Lower lobe of right lung (tissue), 2 donors: Measurements from ENCODE around the gene KLHL25. TPM values are rescaled to one million over a fixed set of nuclear protein-coding genes. Genes with fewer than 3 reads are reported as not detected.

Source experiments
- ATAC-seq, 2 donors: fragments of 200-7000 bp; cut with Tn5 transposase; one replicate each; pipeline ENCODE4 v1.9.1; 2020 to 2022; ENCODE audit warnings: mild to moderate bottlenecking in 2 of 2, moderate library complexity in 2 of 2
- DNase-seq: peaks from one replicate; pipeline ENCODE4 v3.0.0-alpha.2; 2020
- H3K27ac ChIP-seq: fragments of 200-600 bp; one replicate; pipeline ENCODE4 v1.8.0; 2022
- H3K27me3 ChIP-seq: fragments of 200-600 bp; one replicate; pipeline ENCODE4 v1.8.0; 2022; ENCODE audit warnings: low read depth
- H3K36me3 ChIP-seq: fragments of 200-600 bp; one replicate; pipeline ENCODE4 v1.8.0; 2022; ENCODE audit warnings: mild to moderate bottlenecking
- H3K4me1 ChIP-seq: fragments of 200-600 bp; one replicate; pipeline ENCODE4 v1.8.0; 2022
- H3K4me3 ChIP-seq: fragments of 200-600 bp; one replicate; pipeline ENCODE4 v1.8.0; 2022; ENCODE audit warnings: mild to moderate bottlenecking
- H3K9me3 ChIP-seq: fragments of 200-600 bp; one replicate; pipeline ENCODE4 v1.8.0; 2022
- intact Hi-C: fragments of 100-400 bp; cut with DNase I; formaldehyde crosslinking; loops from one replicate; pipeline ENCODE4 v1.11.0; 2022
- total RNA-seq: library from RNA; stranded (reverse); fragmentation: NEBNext Ultra II Directional; extraction: Animal tissue kit (Norgen Biotek cat#: 25700); gene quantifications from one replicate; pipeline ENCODE4 v1.2.1, GENCODE V29; 2021
- TF ChIP-seq, protein P1 (sequence below): fragments of 200-600 bp; IDR thresholded peaks from one replicate; pipeline ENCODE4 v1.8.0; 2022; ENCODE audit warnings: antibody characterized with exemption, mild to moderate bottlenecking
- donor health status: DM: no; HTN: yes; CAD: no; lungs with severe emphysema.

KLHL25 gene
- total RNA-seq, 1 donor from 2014 or later: 3.0 TPM

DNA sequence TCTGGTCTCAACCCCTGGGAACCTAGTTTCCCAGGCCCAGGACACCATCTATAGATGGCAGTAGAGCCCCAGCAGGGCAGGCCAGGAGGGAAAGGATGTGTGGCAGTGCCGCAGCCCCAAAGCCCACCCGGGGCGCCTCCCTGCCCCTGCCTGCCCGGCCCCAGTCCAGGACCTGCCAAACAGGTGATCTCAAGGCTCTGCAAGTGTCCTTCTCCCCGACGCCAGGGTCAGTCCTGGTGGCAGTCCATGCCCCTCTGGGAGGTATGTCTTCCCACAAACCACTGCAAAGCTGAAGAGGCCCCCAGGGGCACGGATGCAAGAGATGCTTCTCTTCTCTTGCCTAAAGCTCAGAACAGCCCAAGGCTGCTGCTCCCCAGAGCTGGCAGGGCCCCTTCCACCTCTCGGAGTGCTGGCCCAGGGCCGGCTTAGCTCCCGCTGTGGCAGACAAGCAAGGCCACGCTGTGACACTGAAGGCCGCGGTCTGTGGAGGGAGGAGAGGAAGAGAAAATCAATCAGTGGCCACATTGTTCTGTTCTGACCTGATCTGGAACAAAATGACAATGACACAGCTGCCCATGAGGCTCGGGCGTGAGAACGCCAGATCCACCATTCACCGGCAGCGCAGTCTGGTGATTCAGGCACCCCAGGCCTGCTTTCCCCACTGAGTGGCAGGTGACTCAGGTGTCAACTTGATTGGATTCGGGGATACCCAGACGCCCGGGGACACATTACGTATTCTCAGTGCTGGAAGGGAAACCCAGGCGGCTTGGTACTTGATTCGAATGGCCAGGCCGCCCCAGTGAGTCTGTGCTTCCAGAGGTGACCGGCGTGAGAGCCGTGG lies 34.0 kb downstream of the KLHL25 start:
- Histone ChIP-seq H3K9me3 (no peaks in the 10 kb centered on the region), H3K4me3 (no peak overlapping the region), H3K4me1 (peaks cover 9% of the 10 kb centered on the region), H3K27ac (no peak overlapping the region), H3K36me3 (no peaks in the 10 kb centered on the region), H3K27me3 (no peaks in the 10 kb centered on the region)
- DNase-seq (no peak), ATAC-seq (no peak)
- intact Hi-C loops: no loop called here
- TF ChIP-seq, protein P1, sequence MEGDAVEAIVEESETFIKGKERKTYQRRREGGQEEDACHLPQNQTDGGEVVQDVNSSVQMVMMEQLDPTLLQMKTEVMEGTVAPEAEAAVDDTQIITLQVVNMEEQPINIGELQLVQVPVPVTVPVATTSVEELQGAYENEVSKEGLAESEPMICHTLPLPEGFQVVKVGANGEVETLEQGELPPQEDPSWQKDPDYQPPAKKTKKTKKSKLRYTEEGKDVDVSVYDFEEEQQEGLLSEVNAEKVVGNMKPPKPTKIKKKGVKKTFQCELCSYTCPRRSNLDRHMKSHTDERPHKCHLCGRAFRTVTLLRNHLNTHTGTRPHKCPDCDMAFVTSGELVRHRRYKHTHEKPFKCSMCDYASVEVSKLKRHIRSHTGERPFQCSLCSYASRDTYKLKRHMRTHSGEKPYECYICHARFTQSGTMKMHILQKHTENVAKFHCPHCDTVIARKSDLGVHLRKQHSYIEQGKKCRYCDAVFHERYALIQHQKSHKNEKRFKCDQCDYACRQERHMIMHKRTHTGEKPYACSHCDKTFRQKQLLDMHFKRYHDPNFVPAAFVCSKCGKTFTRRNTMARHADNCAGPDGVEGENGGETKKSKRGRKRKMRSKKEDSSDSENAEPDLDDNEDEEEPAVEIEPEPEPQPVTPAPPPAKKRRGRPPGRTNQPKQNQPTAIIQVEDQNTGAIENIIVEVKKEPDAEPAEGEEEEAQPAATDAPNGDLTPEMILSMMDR: no peak

GRCh38 chr15:85760049-85760448 lies 34.7 kb downstream of the KLHL25 start:
- ATAC-seq (no peak), DNase-seq (no peak)
- TF ChIP-seq, protein P1: no peak
- Histone ChIP-seq H3K27ac (no peak overlapping the region), H3K4me1 (peaks cover 9% of the 10 kb centered on the region), H3K4me3 (no peak overlapping the region), H3K27me3 (no peaks in the 10 kb centered on the region), H3K9me3 (no peaks in the 10 kb centered on the region), H3K36me3 (no peaks in the 10 kb centered on the region)
- intact Hi-C loops: no loop called here

GRCh38 chr15:85759376-85759775 lies 35.3 kb downstream of the KLHL25 start:
- no peaks in the 10 kb centered on the region for H3K36me3 ChIP-seq
- ATAC-seq: no peak
- H3K4me3 ChIP-seq: no peak overlapping the region
- H3K27me3 ChIP-seq: no peaks in the 10 kb centered on the region
- intact Hi-C loops: no loop called here
- H3K9me3 ChIP-seq: no peaks in the 10 kb centered on the region
- DNase-seq: no peak
- peaks cover 9% of the 10 kb centered on the region for H3K4me1 ChIP-seq
- TF ChIP-seq, protein P1: no peak
- H3K27ac ChIP-seq: no peak overlapping the region

DNA sequence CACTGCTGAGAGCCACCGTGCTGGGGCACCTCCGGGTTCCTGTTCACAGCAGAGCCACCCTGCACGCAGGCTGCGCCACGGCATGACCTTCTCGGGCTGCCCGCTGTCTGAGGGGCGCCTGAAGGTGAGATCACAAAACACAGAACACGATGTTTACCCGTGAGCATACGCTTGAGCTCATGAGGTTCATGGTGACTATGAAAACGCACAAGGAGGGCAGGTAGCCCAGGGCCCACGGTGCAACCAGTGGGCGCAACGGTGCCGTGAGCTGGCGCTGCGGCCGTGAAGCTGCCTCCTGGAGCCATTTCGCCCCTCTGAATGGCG lies 36.1 kb downstream of the KLHL25 start:
- no peak for DNase-seq
- TF ChIP-seq, protein P1: no peak
- no peak overlapping the region for H3K4me3 ChIP-seq
- H3K4me1 ChIP-seq: peaks cover 9% of the 10 kb centered on the region
- no peak for ATAC-seq
- H3K27ac ChIP-seq: no peak overlapping the region
- H3K9me3 ChIP-seq: no peaks in the 10 kb centered on the region
- no peaks in the 10 kb centered on the region for H3K27me3 ChIP-seq
- intact Hi-C loops: no loop called here
- no peaks in the 10 kb centered on the region for H3K36me3 ChIP-seq

GRCh38 chr15:85757939-85758654 lies 36.6 kb downstream of the KLHL25 start:
- H3K27ac ChIP-seq: no peak overlapping the region
- intact Hi-C loops: no loop called here

More at GRCh38 chr15:85757939-85758654, 36.6 kb downstream of the KLHL25 start:
- no peaks in the 10 kb centered on the region for H3K9me3 ChIP-seq
- H3K36me3 ChIP-seq: no peaks in the 10 kb centered on the region
- peaks cover 9% of the 10 kb centered on the region for H3K4me1 ChIP-seq
- DNase-seq: no peak
- H3K27me3 ChIP-seq: no peaks in the 10 kb centered on the region
- TF ChIP-seq, protein P1: no peak
- H3K4me3 ChIP-seq: no peak overlapping the region
- no peak for ATAC-seq
